ENCODE results near the gene TXNDC9.
"Not testable (repeated sequence)": the region's sequence is repeated elsewhere in the genome, so short reads cannot be mapped to it uniquely, and the experiment has no call there.

The TXNDC9 gene

DNA sequence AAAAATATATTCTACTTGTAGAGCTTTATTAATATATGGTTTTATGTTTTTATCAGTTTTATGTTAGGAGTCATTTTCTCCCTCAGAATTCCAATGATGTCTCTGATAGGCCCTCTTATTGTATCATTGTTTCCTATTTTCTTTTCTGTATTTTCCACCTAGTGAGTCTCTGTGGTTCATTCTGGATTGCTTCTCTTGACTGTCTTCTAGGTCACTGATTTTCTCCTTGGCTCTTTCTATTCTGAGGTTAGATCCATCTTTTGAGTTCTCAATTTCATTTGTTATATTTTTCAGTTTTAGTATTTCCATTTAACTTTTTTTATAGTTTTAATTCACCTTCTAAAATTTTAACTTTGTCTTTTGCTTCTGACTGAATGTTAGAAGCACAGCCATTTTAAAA lies 38.6 kb upstream of the TXNDC9 start:
- TF ChIP-seq, protein P1, sequence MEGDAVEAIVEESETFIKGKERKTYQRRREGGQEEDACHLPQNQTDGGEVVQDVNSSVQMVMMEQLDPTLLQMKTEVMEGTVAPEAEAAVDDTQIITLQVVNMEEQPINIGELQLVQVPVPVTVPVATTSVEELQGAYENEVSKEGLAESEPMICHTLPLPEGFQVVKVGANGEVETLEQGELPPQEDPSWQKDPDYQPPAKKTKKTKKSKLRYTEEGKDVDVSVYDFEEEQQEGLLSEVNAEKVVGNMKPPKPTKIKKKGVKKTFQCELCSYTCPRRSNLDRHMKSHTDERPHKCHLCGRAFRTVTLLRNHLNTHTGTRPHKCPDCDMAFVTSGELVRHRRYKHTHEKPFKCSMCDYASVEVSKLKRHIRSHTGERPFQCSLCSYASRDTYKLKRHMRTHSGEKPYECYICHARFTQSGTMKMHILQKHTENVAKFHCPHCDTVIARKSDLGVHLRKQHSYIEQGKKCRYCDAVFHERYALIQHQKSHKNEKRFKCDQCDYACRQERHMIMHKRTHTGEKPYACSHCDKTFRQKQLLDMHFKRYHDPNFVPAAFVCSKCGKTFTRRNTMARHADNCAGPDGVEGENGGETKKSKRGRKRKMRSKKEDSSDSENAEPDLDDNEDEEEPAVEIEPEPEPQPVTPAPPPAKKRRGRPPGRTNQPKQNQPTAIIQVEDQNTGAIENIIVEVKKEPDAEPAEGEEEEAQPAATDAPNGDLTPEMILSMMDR (IDR thresholded peaks at IDR 0.05; ENCODE audit: insufficient read depth, low read length, poor library complexity, severe bottlenecking): no peak
- no peak overlapping the region for H3K4me3 ChIP-seq (replicated peaks; ENCODE audit: low read depth, low read length)
- peaks cover 2% of the 10 kb centered on the region for H3K36me3 ChIP-seq (ENCODE audit: control insufficient read depth, insufficient read depth, low read length)
- no peak for DNase-seq (ENCODE audit: extremely low read depth, insufficient read length)
- no peaks in the 10 kb centered on the region for H3K27me3 ChIP-seq (replicated peaks; ENCODE audit: control insufficient read depth, insufficient read depth, low read length)

DNA sequence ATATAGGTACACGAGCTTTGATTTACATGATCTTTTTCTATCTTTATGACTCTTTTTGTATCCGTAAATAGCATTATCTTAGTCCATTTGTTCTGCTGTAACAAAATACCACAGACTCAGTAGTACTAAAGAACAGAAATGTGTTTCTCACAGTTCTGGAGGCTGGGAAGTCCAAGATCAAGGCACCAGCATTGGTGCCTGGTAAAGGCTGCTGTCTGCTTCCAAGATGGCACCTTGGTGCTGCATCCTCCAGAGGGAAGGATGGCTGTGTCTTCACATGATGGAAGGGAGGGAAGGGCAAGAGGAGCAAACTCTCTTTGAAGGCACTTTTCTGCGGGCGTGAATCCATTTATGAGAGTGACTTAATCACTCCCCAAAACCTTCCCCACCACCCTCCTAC lies 37.0 kb upstream of the TXNDC9 start:
- TF ChIP-seq, protein P1 (IDR thresholded peaks at IDR 0.05; ENCODE audit: insufficient read depth, low read length, poor library complexity, severe bottlenecking): no peak
- no peak for DNase-seq (ENCODE audit: extremely low read depth, insufficient read length)
- Histone ChIP-seq H3K27me3 (replicated peaks; ENCODE audit: control insufficient read depth, insufficient read depth, low read length) (no peaks in the 10 kb centered on the region), H3K4me3 (replicated peaks; ENCODE audit: low read depth, low read length) (no peak overlapping the region), H3K36me3 (ENCODE audit: control insufficient read depth, insufficient read depth, low read length) (peaks cover 2% of the 10 kb centered on the region)

DNA sequence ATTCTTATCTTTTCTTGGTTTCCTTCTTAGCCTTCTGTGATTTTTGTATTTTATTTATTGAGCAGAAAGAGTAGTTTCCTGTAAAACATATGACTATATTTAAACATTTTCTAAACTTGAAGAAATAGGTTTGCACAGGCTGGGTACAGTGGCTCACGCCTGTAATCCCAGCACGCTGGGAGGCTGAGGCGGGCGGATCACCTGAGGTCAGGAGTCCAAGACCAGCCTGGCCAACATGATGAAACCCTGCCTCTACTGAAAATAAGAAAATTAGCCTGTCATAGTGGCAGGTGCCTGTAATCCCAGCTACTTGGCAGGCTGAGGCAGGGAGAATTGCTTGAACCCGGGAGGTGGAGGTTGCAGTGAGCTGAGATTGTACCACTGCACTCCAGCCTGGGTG lies 32.7 kb upstream of the TXNDC9 start:
- not testable (repeated sequence) for H3K36me3 ChIP-seq (ENCODE audit: control insufficient read depth, insufficient read depth, low read length); H3K27me3 ChIP-seq (replicated peaks; ENCODE audit: control insufficient read depth, insufficient read depth, low read length)

DNA sequence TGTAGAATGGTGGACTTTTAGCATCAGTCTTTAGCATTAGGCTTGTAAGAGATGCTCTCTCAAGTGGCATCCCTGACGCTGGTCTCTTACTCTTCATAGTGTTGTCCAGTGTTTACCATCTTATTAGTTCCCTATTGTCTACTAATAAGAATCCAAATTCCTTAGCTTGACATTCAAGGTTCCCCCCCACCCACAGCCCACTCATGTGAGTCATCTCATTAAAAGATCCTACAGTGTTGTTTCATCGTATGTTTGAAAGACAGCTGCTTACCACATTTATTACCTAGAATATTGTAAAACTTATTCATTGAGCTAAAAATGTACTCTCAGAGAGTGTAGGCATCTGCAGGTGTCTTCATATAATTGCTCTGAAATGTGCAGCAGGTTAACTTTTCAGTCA lies 29.5 kb upstream of the TXNDC9 start:
- Histone ChIP-seq H3K36me3 (ENCODE audit: control insufficient read depth, insufficient read depth, low read length) (peaks cover 7% of the 10 kb centered on the region), H3K4me3 (replicated peaks; ENCODE audit: low read depth, low read length) (no peak overlapping the region), H3K27me3 (replicated peaks; ENCODE audit: control insufficient read depth, insufficient read depth, low read length) (no peaks in the 10 kb centered on the region)
- TF ChIP-seq, protein P1 (IDR thresholded peaks at IDR 0.05; ENCODE audit: insufficient read depth, low read length, poor library complexity, severe bottlenecking): no peak
- DNase-seq (ENCODE audit: extremely low read depth, insufficient read length): no peak

More for the DNA sequence above, 32.7 kb upstream of the TXNDC9 start:
- H3K4me3 ChIP-seq (replicated peaks; ENCODE audit: low read depth, low read length); DNase-seq (ENCODE audit: extremely low read depth, insufficient read length): not testable (repeated sequence)

DNA sequence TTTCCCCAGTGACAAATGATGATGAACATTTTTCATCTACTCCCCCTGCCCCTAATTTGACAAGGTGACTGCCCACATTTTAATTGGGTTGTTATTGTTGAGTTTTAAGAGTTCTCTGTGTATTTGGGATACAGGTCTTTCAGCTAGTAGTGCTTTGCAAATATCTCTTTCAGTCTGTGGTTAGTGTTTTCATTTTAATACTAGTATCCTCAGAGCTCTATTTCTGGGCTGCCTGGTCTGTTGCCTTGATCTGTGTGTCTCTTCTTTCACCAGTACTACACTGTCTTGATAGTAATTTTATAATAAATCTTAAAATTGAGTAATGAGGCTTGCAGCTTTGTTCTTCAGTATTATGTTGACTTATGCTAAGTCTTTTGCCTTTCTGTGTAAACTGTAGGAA lies 20.7 kb upstream of the TXNDC9 start:
- H3K4me3 ChIP-seq (replicated peaks; ENCODE audit: low read depth, low read length): no peak overlapping the region
- TF ChIP-seq, protein P1 (IDR thresholded peaks at IDR 0.05; ENCODE audit: insufficient read depth, low read length, poor library complexity, severe bottlenecking): no peak
- DNase-seq (ENCODE audit: extremely low read depth, insufficient read length): no peak
- H3K36me3 ChIP-seq (ENCODE audit: control insufficient read depth, insufficient read depth, low read length): no peaks in the 10 kb centered on the region; the same call in 1 of the 2 replicates
- no peaks in the 10 kb centered on the region for H3K27me3 ChIP-seq (replicated peaks; ENCODE audit: control insufficient read depth, insufficient read depth, low read length)

DNA sequence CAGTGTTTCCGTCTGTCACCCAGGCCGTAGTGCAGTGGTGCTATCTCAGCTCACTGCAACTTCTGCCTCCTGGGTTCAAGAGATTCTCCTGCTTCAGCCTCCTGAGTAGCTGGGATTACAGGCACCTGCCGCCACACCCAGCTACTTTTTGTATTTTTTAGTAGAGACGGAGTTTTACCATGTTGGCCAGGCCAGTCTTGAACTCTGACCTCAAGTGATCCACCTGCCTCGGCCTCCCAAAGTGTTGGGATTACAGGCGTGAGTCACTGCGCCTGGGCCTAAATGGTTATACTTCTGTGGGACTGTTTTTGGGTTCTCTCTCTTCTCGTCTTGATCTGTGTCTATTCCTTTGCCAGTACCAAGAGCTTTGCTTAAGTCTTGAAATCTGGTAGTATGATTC lies 18.7 kb upstream of the TXNDC9 start:
- not testable (repeated sequence) for H3K36me3 ChIP-seq (ENCODE audit: control insufficient read depth, insufficient read depth, low read length); H3K27me3 ChIP-seq (replicated peaks; ENCODE audit: control insufficient read depth, insufficient read depth, low read length); DNase-seq (ENCODE audit: extremely low read depth, insufficient read length); H3K4me3 ChIP-seq (replicated peaks; ENCODE audit: low read depth, low read length)

DNA sequence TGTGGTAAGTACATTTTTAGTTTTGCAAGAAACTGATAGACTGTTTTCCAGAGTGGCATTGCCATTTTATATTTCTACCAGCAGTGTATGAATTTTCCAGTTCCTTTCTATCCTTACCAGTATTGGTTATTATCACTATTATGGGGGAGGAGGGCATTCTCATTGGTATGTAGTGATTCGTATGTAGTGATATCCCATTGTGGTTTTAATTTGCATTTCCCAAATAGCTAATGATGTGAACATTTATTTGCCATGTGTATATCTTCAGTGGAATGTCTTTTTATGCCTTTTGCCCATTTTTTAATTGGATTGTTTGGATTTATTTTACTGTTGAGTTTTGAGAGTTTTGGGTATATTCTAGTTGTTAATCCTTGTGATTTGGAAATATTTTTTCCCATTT lies 17.9 kb upstream of the TXNDC9 start:
- no peak for DNase-seq (ENCODE audit: extremely low read depth, insufficient read length)
- no peaks in the 10 kb centered on the region for H3K36me3 ChIP-seq (ENCODE audit: control insufficient read depth, insufficient read depth, low read length)
- no peak overlapping the region for H3K4me3 ChIP-seq (replicated peaks; ENCODE audit: low read depth, low read length)
- TF ChIP-seq, protein P1 (IDR thresholded peaks at IDR 0.05; ENCODE audit: insufficient read depth, low read length, poor library complexity, severe bottlenecking): no peak
- no peaks in the 10 kb centered on the region for H3K27me3 ChIP-seq (replicated peaks; ENCODE audit: control insufficient read depth, insufficient read depth, low read length)
